HepG2 (cell line): Measurements from ENCODE around the gene KDM3B. TPM values are rescaled to one million over a fixed set of nuclear protein-coding genes. Genes with fewer than 3 reads are reported as not detected.

Experiments
- ADNP ChIP-seq: sonication (generic); formaldehyde crosslinking; IDR thresholded peaks from 2 replicates; pipeline ENCODE4 v1.4.0; 2020; ENCODE audit warnings: missing genetic modification reagents
- BORCS8-MEF2B ChIP-seq: sonication (generic); formaldehyde crosslinking; IDR thresholded peaks from 2 replicates; pipeline ENCODE4 v1.8.0; 2022; ENCODE audit warnings: mild to moderate bottlenecking, missing genetic modification reagents
- BRD4 ChIP-seq: sonication (generic); formaldehyde crosslinking; IDR thresholded peaks from 2 replicates; pipeline ENCODE4 v1.4.0; 2020; ENCODE audit warnings: missing genetic modification reagents
- ESRRA ChIP-seq: sonication (generic); formaldehyde crosslinking; IDR thresholded peaks from 2 replicates; pipeline ENCODE4 v1.5.1; 2020; ENCODE audit warnings: mild to moderate bottlenecking, low read depth, missing genetic modification reagents
- GABPA ChIP-seq, 2 experiments: IDR thresholded peaks; 2 replicates each; pipeline ENCODE4 v1.6.1; 2011 to 2016; ENCODE audit warnings: low read depth in 2 of 2, low read length in 1 of 2, missing biosample characterization in 1 of 2, missing genetic modification characterization in 1 of 2
- GTF3A ChIP-seq: sonication (generic); formaldehyde crosslinking; conservative IDR thresholded peaks from 2 replicates; pipeline ENCODE4 v1.4.0; 2020; ENCODE audit warnings: mild to moderate bottlenecking, missing genetic modification reagents
- HNRNPK ChIP-seq: fragments of 200-400 bp; formaldehyde crosslinking; IDR thresholded peaks from 2 replicates; pipeline ENCODE4 v1.6.1; 2018; ENCODE audit warnings: low read length, low read depth, moderate library complexity, mild to moderate bottlenecking; ENCODE audit not compliant: poor library complexity, severe bottlenecking
- LRRFIP1 ChIP-seq: sonication (generic); formaldehyde crosslinking; conservative IDR thresholded peaks from 2 replicates; pipeline ENCODE4 v1.4.0; 2020; ENCODE audit warnings: missing genetic modification reagents
- MAFF ChIP-seq: IDR thresholded peaks from 2 replicates; pipeline ENCODE4 v1.6.1; 2011; ENCODE audit warnings: low read depth, low read length, improper control_type of control experiment
- MAFK ChIP-seq, 2 experiments: IDR thresholded peaks in 1 of 2; conservative IDR thresholded peaks in 1 of 2; 2 replicates each; pipeline ENCODE4 v1.6.1; 2011; ENCODE audit warnings: improper control_type of control experiment in 2 of 2, low read length in 2 of 2
- MAX ChIP-seq: IDR thresholded peaks from 2 replicates; pipeline ENCODE4 v1.6.1; 2012; ENCODE audit warnings: inconsistent platforms
- MIER2 ChIP-seq: IDR thresholded peaks from 2 replicates; pipeline ENCODE4 v1.6.1; 2016; ENCODE audit warnings: missing biosample characterization, missing genetic modification reagents
- NR2F1 ChIP-seq, 2 experiments: fragments of 450-650 bp in 1 of 2; formaldehyde crosslinking in 1 of 2; IDR thresholded peaks; 2 replicates each; pipeline versions ENCODE4 v1.5.0 to v1.6.1; 2016 to 2020; ENCODE audit warnings: mild to moderate bottlenecking in 1 of 2, missing compliant biosample characterization in 1 of 2, missing genetic modification reagents in 1 of 2, moderate library complexity in 1 of 2
- PCBP1 ChIP-seq: fragments of 200-400 bp; formaldehyde crosslinking; IDR thresholded peaks from 2 replicates; pipeline ENCODE4 v1.6.1; 2017; ENCODE audit warnings: mild to moderate bottlenecking, low read depth, low read length, borderline replicate concordance
- PRMT3 ChIP-seq: sonication (generic); formaldehyde crosslinking; IDR thresholded peaks from 2 replicates; pipeline ENCODE4 v1.8.1; 2022; ENCODE audit warnings: low read depth, mild to moderate bottlenecking, moderate library complexity, missing genetic modification reagents, borderline replicate concordance
- SETDB1 ChIP-seq: sonication (generic); formaldehyde crosslinking; IDR thresholded peaks from 2 replicates; pipeline ENCODE4 v1.5.1; 2020; ENCODE audit warnings: missing genetic modification reagents, mild to moderate bottlenecking, borderline replicate concordance
- SP140L ChIP-seq: sonication (generic); formaldehyde crosslinking; IDR thresholded peaks from 2 replicates; pipeline ENCODE4 v1.4.0; 2020; ENCODE audit warnings: missing genetic modification reagents, borderline replicate concordance
- SSRP1 ChIP-seq: IDR thresholded peaks from 2 replicates; pipeline ENCODE4 v1.6.1; 2016; ENCODE audit warnings: control low read depth
- ZBTB44 ChIP-seq: sonication (generic); formaldehyde crosslinking; IDR thresholded peaks from 2 replicates; pipeline ENCODE4 v1.4.0; 2020; ENCODE audit warnings: missing genetic modification reagents
- ZFAT ChIP-seq: sonication (generic); formaldehyde crosslinking; conservative IDR thresholded peaks from 2 replicates; pipeline ENCODE4 v1.8.1; 2023; ENCODE audit warnings: missing genetic modification reagents, inconsistent platforms
- ZNF160 ChIP-seq: sonication (generic); formaldehyde crosslinking; IDR thresholded peaks from 2 replicates; pipeline ENCODE4 v1.8.0; 2022; ENCODE audit warnings: mild to moderate bottlenecking, inconsistent platforms, missing genetic modification reagents
- ZNF432 ChIP-seq: sonication (generic); formaldehyde crosslinking; IDR thresholded peaks from 2 replicates; pipeline ENCODE4 v1.5.0; 2020; ENCODE audit warnings: missing genetic modification reagents, mild to moderate bottlenecking, borderline replicate concordance
- ZNF782 ChIP-seq: sonication (generic); formaldehyde crosslinking; IDR thresholded peaks from 2 replicates; pipeline ENCODE4 v1.4.0; 2020; ENCODE audit warnings: missing genetic modification reagents, mild to moderate bottlenecking, borderline replicate concordance
- ZNF850 ChIP-seq: sonication (generic); formaldehyde crosslinking; conservative IDR thresholded peaks from 2 replicates; pipeline ENCODE4 v1.9.0; 2021; ENCODE audit warnings: mild to moderate bottlenecking, missing genetic modification reagents
- polyA plus RNA-seq, 8 experiments: library from polyadenylated mRNA; depleted of rRNA in 3 of 8; stranded (reverse) in 7 of 8; unstranded in 1 of 8; fragments of >200 nt; fragmentation: Illumina TruSeq in 4 of 8; extraction: Trizol in 4 of 8; gene quantifications; 2 replicates each; pipeline versions ENCODE4 v1.2.1 to v1.2.3, GENCODE V29; 2011 to 2016; ENCODE audit warnings: low read depth in 4 of 8, missing spikeins in 1 of 8, mixed read lengths in 1 of 8; ENCODE audit not compliant: insufficient read depth in 1 of 8
- total RNA-seq, 5 experiments: library from RNA; depleted of rRNA; stranded (reverse); fragments of >200 nt; fragmentation: Illumina TruSeq; extraction: Trizol; gene quantifications; 2 replicates each; pipeline ENCODE4 v1.2.3, GENCODE V29; 2016; ENCODE audit warnings: low read depth in 1 of 5

Gene KDM3B
- total and polyA plus RNA-seq, 2 of the 13 experiments (the other 11 are each of a cell fraction or from before 2014, with no cell fraction given): 19.7 to 34.3 TPM

GRCh38 chr5:138352071-138352721 lies at the start of gene KDM3B (continued):
- TF ChIP-seq ZBTB44 (no peak), LRRFIP1 (CRISPR knock-in tag) (no peak), MIER2 (CRISPR knock-in tag) (0 out of 2 replicates have a peak, but pooled peaks have one; percentile 17), SP140L (no peak), NR2F1 (CRISPR knock-in tag; IDR thresholded peaks at IDR 0.05) (no peak), SETDB1 (CRISPR knock-in tag) (no peak), BRD4 (CRISPR knock-in tag) (peak; percentile 46; the same call in 1 of the 2 replicates), ZNF432 (CRISPR knock-in tag) (no peak), ZNF850 (no peak), GTF3A (CRISPR knock-in tag) (no peak), MAFK (conservative IDR thresholded peaks at IDR 0.05 in 1 of 2, IDR thresholded peaks at IDR 0.05 in 1 of 2; ENCODE audit: low read length in 2 of 2) (no peak), PCBP1 (no peak), MAFF (no peak), ZNF782 (CRISPR knock-in tag) (no peak), MAX (0 out of 2 replicates have a peak, but pooled peaks have one; percentile 7), BORCS8-MEF2B (CRISPR knock-in tag) (peak; percentile 65), ZFAT (no peak), ESRRA (CRISPR knock-in tag) (no peak), GABPA (IDR thresholded peaks at IDR 0.05; ENCODE audit: low read depth, low read length) (no peak), GABPA (CRISPR knock-in tag; IDR thresholded peaks at IDR 0.05; ENCODE audit: low read depth) (no peak), HNRNPK (peak; percentile 32), SSRP1 (no peak), ZNF160 (0 out of 2 replicates have a peak, but pooled peaks have one; percentile 58), ADNP (CRISPR knock-in tag) (peak; percentile 92), PRMT3 (no peak)
